Neural progenitor cell (in vitro differentiated cells): Measurements from ENCODE around the gene C1orf21. TPM values are rescaled to one million over a fixed set of nuclear protein-coding genes. Genes with fewer than 3 reads are reported as not detected.

Experiments used
- DNase-seq: peaks from one replicate; pipeline ENCODE4 v3.0.0-alpha.2; 2016; ENCODE audit warnings: low spot score
- H2AFZ ChIP-seq: fragments of 200-600 bp; sonication (generic); replicated peaks from 2 replicates; pipeline ENCODE4 v1.6.1; 2016; ENCODE audit warnings: antibody characterized with exemption
- H3F3A ChIP-seq: fragments of 200-600 bp; sonication (generic); 2 replicates; pipeline ENCODE4 v1.6.1; 2016; ENCODE audit warnings: antibody characterized with exemption, low read depth
- H3K27ac ChIP-seq: fragments of 200-600 bp; sonication (generic); 2 replicates; pipeline ENCODE4 v1.5.1; 2016; ENCODE audit warnings: mild to moderate bottlenecking
- H3K27me3 ChIP-seq: fragments of 200-600 bp; sonication (generic); 2 replicates; pipeline ENCODE4 v1.6.1; 2016; ENCODE audit warnings: mild to moderate bottlenecking, moderate library complexity
- H3K36me3 ChIP-seq: fragments of 200-600 bp; sonication (generic); 2 replicates; pipeline ENCODE4 v1.5.1; 2016
- H3K4me1 ChIP-seq: fragments of 200-600 bp; sonication (generic); 2 replicates; pipeline ENCODE4 v1.6.1; 2016; ENCODE audit warnings: mixed run types
- H3K4me2 ChIP-seq: fragments of 200-600 bp; sonication (generic); 2 replicates; pipeline ENCODE4 v1.6.1; 2016
- H3K4me3 ChIP-seq: fragments of 200-600 bp; sonication (generic); 2 replicates; pipeline ENCODE4 v1.5.1; 2016
- H3K79me2 ChIP-seq: fragments of 200-600 bp; sonication (generic); 2 replicates; pipeline ENCODE4 v1.6.1; 2016; ENCODE audit warnings: low read depth
- H3K9ac ChIP-seq: fragments of 200-600 bp; sonication (generic); 2 replicates; pipeline ENCODE4 v1.6.1; 2016
- H3K9me3 ChIP-seq: fragments of 200-600 bp; sonication (generic); 2 replicates; pipeline ENCODE4 v1.5.1; 2016; ENCODE audit warnings: low read depth
- H4K20me1 ChIP-seq: fragments of 200-600 bp; sonication (generic); 2 replicates; pipeline ENCODE4 v1.6.1; 2016; ENCODE audit warnings: low read depth
- H3K27ac Mint-ChIP-seq: 3 replicates; pipeline ENCODE4 v1.8.0; 2021; ENCODE audit warnings: mixed read lengths
- H3K27me3 Mint-ChIP-seq: 2 replicates; pipeline ENCODE4 v1.8.0; 2022; ENCODE audit warnings: low read depth, mild to moderate bottlenecking, inconsistent platforms, moderate library complexity, mixed read lengths; ENCODE audit not compliant: insufficient read depth
- H3K36me3 Mint-ChIP-seq: 3 replicates; pipeline ENCODE4 v1.8.0; 2021; ENCODE audit warnings: mixed read lengths
- H3K4me1 Mint-ChIP-seq: 3 replicates; pipeline ENCODE4 v1.8.0; 2021; ENCODE audit warnings: mixed read lengths
- H3K4me3 Mint-ChIP-seq: 3 replicates; pipeline ENCODE4 v1.8.0; 2021; ENCODE audit warnings: mild to moderate bottlenecking, moderate library complexity, mixed read lengths
- H3K9me3 Mint-ChIP-seq: 3 replicates; pipeline ENCODE4 v1.8.0; 2020; ENCODE audit warnings: mixed read lengths
- EZH2 ChIP-seq: fragments of 200-600 bp; sonication (generic); IDR thresholded peaks from 2 replicates; pipeline ENCODE4 v1.6.1; 2017; ENCODE audit warnings: antibody characterized with exemption, mild to moderate bottlenecking, moderate library complexity
- EZH2phosphoT487 ChIP-seq: fragments of 200-600 bp; sonication (generic); IDR thresholded peaks from 2 replicates; pipeline ENCODE4 v1.6.1; 2017; ENCODE audit warnings: antibody characterized with exemption
- total RNA-seq: library from RNA; depleted of rRNA; stranded (reverse); fragments of >200 nt; gene quantifications from 2 replicates; pipeline ENCODE4 v1.2.3, GENCODE V29; 2015; ENCODE audit warnings: low replicate concordance
- TF ChIP-seq, protein P1 (sequence below): fragments of 200-600 bp; sonication (generic); IDR thresholded peaks from 2 replicates; pipeline ENCODE4 v1.5.1; 2017; ENCODE audit warnings: antibody characterized with exemption, mild to moderate bottlenecking

The C1orf21 gene
- total RNA-seq, 1 donor from 2014 or later: 117 TPM

DNA sequence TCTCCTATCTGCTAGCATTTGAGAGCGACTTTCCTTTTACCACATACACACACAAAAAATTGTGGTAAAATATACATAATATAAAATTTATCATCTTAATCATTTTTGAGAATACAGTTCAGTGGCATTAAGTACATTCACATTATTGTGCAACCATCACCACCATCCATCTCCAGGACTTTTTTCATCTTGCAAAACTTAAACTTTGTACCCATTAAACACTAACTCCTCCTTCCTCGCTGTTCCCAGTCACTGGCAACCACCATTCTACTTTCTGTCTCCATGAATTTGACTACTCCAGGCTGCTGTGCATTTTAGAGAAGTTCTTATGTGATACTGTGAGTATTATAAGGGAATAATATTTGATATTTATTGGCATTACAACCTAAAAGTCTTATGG is 181.3 kb downstream of the C1orf21 start:
- no peak overlapping the region for H2AFZ ChIP-seq
- no peak overlapping the region for H3K4me2 ChIP-seq
- no peak overlapping the region for H3K4me3 ChIP-seq
- Mint-ChIP-seq H3K4me1 (peaks cover 7% of the 10 kb centered on the region), H3K27me3 (no peaks in the 10 kb centered on the region), H3K9me3 (no peaks in the 10 kb centered on the region), H3K27ac (no peak overlapping the region), H3K4me3 (no peak overlapping the region), H3K36me3 (peaks cover 5% of the 10 kb centered on the region)
- no peaks in the 10 kb centered on the region for H3K36me3 ChIP-seq
- H3K9ac ChIP-seq: no peak overlapping the region
- peaks cover under 1% of the 10 kb centered on the region for H3F3A ChIP-seq
- no peaks in the 10 kb centered on the region for H3K27me3 ChIP-seq
- peaks cover 31% of the 10 kb centered on the region for H3K79me2 ChIP-seq
- H3K9me3 ChIP-seq: no peaks in the 10 kb centered on the region
- TF ChIP-seq EZH2phosphoT487: no peak
- no peak for TF ChIP-seq EZH2
- TF ChIP-seq, protein P1, sequence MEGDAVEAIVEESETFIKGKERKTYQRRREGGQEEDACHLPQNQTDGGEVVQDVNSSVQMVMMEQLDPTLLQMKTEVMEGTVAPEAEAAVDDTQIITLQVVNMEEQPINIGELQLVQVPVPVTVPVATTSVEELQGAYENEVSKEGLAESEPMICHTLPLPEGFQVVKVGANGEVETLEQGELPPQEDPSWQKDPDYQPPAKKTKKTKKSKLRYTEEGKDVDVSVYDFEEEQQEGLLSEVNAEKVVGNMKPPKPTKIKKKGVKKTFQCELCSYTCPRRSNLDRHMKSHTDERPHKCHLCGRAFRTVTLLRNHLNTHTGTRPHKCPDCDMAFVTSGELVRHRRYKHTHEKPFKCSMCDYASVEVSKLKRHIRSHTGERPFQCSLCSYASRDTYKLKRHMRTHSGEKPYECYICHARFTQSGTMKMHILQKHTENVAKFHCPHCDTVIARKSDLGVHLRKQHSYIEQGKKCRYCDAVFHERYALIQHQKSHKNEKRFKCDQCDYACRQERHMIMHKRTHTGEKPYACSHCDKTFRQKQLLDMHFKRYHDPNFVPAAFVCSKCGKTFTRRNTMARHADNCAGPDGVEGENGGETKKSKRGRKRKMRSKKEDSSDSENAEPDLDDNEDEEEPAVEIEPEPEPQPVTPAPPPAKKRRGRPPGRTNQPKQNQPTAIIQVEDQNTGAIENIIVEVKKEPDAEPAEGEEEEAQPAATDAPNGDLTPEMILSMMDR: no peak
- H3K27ac ChIP-seq: no peak overlapping the region
- DNase-seq: no peak
- H3K4me1 ChIP-seq: peaks cover 14% of the 10 kb centered on the region
- H4K20me1 ChIP-seq: no peaks in the 10 kb centered on the region

DNA sequence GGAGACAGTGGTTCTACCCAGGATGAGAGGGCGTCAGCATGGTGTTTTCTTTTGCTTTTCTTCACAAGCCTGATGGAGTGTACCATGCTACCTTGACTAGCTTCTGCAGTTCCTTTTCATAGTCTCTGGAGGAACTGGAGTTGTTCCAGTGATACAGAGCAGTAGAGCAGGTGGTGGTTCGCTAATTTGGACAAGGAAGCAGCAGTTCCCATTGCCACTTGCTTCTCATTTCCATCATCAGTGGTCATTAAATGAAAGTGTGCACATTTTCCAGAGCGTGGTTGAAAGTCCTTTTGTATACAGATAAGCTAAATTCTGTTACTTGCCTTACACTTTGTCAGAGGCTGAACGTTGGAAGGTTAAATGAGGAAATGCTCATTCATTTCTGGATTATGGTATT is 182.3 kb downstream of the C1orf21 start:
- H3K36me3 ChIP-seq: no peaks in the 10 kb centered on the region
- Mint-ChIP-seq H3K36me3 (peaks cover 5% of the 10 kb centered on the region), H3K27ac (no peak overlapping the region), H3K9me3 (no peaks in the 10 kb centered on the region), H3K4me1 (peaks cover 9% of the 10 kb centered on the region), H3K4me3 (no peak overlapping the region), H3K27me3 (no peaks in the 10 kb centered on the region)
- no peak overlapping the region for H3K4me2 ChIP-seq
- no peaks in the 10 kb centered on the region for H3K27me3 ChIP-seq
- H3K79me2 ChIP-seq: peaks cover 33% of the 10 kb centered on the region
- no peaks in the 10 kb centered on the region for H4K20me1 ChIP-seq
- no peak overlapping the region for H2AFZ ChIP-seq
- H3K9me3 ChIP-seq: no peaks in the 10 kb centered on the region
- no peak overlapping the region for H3K27ac ChIP-seq
- TF ChIP-seq EZH2phosphoT487 (no peak), EZH2 (no peak)
- TF ChIP-seq, protein P1: no peak
- H3K4me3 ChIP-seq: no peak overlapping the region
- H3F3A ChIP-seq: peaks cover 10% of the 10 kb centered on the region
- DNase-seq: no peak
- peaks cover 19% of the 10 kb centered on the region for H3K4me1 ChIP-seq
- H3K9ac ChIP-seq: no peak overlapping the region

DNA sequence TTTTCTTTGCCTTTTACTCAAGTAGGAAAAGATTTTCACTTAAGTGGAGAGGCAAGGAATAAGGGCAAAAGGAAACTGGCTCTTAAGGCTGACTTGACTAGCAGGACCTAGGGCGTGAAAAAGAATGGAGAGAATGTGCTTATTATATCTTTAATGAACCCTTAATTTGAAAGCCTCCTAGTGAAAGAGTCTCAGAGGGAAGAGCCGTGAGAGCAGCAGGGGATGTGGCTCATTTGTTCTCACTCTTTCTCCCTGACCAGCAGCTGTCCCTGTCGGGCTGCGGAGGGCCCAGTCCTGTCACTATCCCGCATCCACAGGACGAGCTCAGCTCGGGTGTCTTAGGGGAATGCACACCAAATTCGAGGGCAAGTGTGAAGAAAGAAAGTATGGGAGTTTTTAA is 187.8 kb downstream of the C1orf21 start:
- H3K9me3 Mint-ChIP-seq: no peaks in the 10 kb centered on the region
- no peak overlapping the region for H3K9ac ChIP-seq
- no peak for TF ChIP-seq EZH2phosphoT487
- TF ChIP-seq, protein P1: no peak
- TF ChIP-seq EZH2: no peak
- peaks cover 38% of the 10 kb centered on the region for H3F3A ChIP-seq
- H3K36me3 ChIP-seq: no peaks in the 10 kb centered on the region
- peaks cover 14% of the 10 kb centered on the region for H3K4me1 Mint-ChIP-seq
- no peaks in the 10 kb centered on the region for H3K9me3 ChIP-seq
- H4K20me1 ChIP-seq: no peaks in the 10 kb centered on the region
- DNase-seq: peak; percentile 87
- peak overlapping the region; percentile 14 for H3K4me3 ChIP-seq
- H3K27me3 Mint-ChIP-seq: no peaks in the 10 kb centered on the region
- peak overlapping the region; percentile 62 for H3K4me2 ChIP-seq
- H3K27ac Mint-ChIP-seq: no peak overlapping the region
- peaks cover 50% of the 10 kb centered on the region for H3K79me2 ChIP-seq
- H3K4me3 Mint-ChIP-seq: no peak overlapping the region
- peaks cover 38% of the 10 kb centered on the region for H3K4me1 ChIP-seq
- no peak overlapping the region for H2AFZ ChIP-seq
- H3K27me3 ChIP-seq: no peaks in the 10 kb centered on the region
- H3K27ac ChIP-seq: peak overlapping the region; percentile 92
- peaks cover 2% of the 10 kb centered on the region for H3K36me3 Mint-ChIP-seq
